ENCODE data around the gene CCDC177. TPM values are rescaled to one million over a fixed set of nuclear protein-coding genes. Genes with fewer than 3 reads are reported as not detected.

The CCDC177 gene
- not detected for total RNA-seq
- not detected for polyA plus RNA-seq
- not detected for total RNA-seq

DNA sequence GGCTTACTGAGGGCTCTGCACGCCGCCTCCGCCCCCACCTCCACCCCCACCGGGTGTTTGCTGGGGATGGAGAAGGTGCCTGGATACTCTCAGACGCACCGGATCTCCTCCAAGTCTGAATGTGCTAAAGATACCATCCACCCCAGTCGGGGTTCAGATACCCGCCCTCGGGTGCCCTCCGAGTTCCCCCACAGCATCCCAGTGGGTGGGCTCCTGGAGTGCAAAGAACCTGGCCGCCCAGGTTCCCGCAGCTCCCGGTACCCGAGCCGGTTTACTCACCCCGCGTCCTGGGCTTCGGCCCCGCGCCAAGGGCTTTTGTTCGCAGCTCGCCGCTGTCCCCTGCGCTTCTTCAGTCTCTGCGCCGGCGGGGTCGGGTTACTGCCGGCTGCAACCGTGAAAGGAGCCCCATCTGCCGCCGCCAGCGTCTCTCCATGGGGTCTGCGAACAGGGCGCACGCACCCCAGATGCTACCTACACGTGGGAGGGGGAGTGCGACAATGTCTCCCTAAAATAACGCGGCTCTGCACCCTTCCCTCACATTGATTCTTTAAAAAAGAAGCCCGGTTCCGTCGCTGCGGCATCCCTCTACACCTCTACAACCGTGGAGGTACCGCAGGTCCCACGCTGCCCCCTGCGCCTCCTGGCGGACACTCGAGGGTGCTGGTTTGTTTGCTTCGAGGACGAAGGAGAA lies at the start of gene CCDC177:
TSS of gene CCDC177 (minus strand) at position 609 of the 691 bp plus-strand sequence. CDS start 1,249 bp downstream, outside the sequence.
- Mint-ChIP-seq H3K27me3 (peaks cover 47 to 82% (median 48%) of the 10 kb centered on the region in 5 donors), H3K36me3 (no peaks in the 10 kb centered on the region), H3K27ac (peak within 1 kb of the TSS in 2 of 9 donors; percentile 32 to 36), H3K9me3 (peaks cover 0 to 1% (median 0%) of the 10 kb centered on the region in 11 donors), H3K4me3 (peak within 1 kb of the TSS; percentile 83 to 96 (median 87)), H3K4me1 (peaks cover 5 to 15% (median 12%) of the 10 kb centered on the region in 7 donors)
- no peaks in the 10 kb centered on the region for H3K9me3 ChIP-seq (ENCODE audit: control insufficient read depth in 2 of 3, low read length in 3 of 3)
- ChIA-PET POLR2A (interaction anchor here (0.7 kb wide), 3 partner anchors 64 to 1346 kb away, joined by 3 to 7 read pairs (median 7); no protein-coding TSS in a partner anchor), CTCF (interaction anchor here (0.6 to 1.2 kb wide), 6 partner anchors 11 to 428 kb away, joined by 3 to 12 read pairs (median 4); no protein-coding TSS in a partner anchor)
- peak; percentile 92 for ATAC-seq
- no peak within 1 kb of the TSS for H3K27ac ChIP-seq (ENCODE audit: low read depth, low read length)
- H3K27me3 ChIP-seq (ENCODE audit: control insufficient read depth in 2 of 2, insufficient read depth in 2 of 2, low read length in 2 of 2): peaks cover 0 to 6% of the 10 kb centered on the region in 2 donors
- H3K4me1 ChIP-seq (ENCODE audit: control insufficient read depth in 2 of 2, insufficient read depth in 2 of 2, low read length in 2 of 2): peaks cover 9 to 16% of the 10 kb centered on the region in 2 donors
- intact Hi-C loops (cut with micrococcal nuclease): loop anchor here (1.0 to 5.0 kb wide), 3 partner anchors 312 to 445 kb away; partner anchors contain the start of gene GALNT16 (in 1 of the 2)
- no peaks in the 10 kb centered on the region for H3K36me3 ChIP-seq (ENCODE audit: control insufficient read depth in 2 of 3, insufficient read depth in 3 of 3, low read length in 3 of 3)
- peak; percentile 42 to 73 (median 66) for DNase-seq
- H3K4me3 ChIP-seq (ENCODE audit: low read length): peak within 1 kb of the TSS; percentile 59

DNA sequence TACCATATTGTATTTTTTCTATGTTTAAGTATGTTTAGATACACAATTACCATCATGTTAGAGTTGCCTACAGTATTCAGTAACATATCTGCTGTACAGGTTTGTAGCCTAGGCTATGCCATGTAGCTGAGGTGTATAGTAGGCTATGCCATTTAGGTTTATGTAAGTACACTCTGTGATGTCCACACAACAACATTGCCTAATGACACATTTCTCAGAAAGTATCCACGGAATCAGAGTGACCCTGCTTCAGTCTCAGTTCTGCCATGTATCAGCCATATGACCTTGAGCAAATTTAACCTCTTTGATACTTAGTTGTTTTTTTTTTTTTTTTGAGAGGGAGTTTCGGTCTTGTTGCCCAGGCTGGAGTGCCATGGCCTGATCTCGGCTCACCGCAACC lies 49.5 kb upstream of the CCDC177 start:
- H3K9me3 ChIP-seq (ENCODE audit: control insufficient read depth in 2 of 3, low read length in 3 of 3): no peaks in the 10 kb centered on the region
- no peak overlapping the region for H3K4me3 ChIP-seq (ENCODE audit: low read length)
- peak overlapping the region in 7 of 10 donors; percentile 16 to 82 (median 33) for H3K4me3 Mint-ChIP-seq
- peak overlapping the region in 7 of 9 donors; percentile 39 to 97 (median 65) for H3K27ac Mint-ChIP-seq
- intact Hi-C loops (cut with micrococcal nuclease): loop anchor here (2.0 kb wide), 1 partner anchor 13 kb away; the partner anchor contains the start of gene SUSD6 (in 2 of the 2)
- peaks cover 72 to 97% (median 92%) of the 10 kb centered on the region in 7 donors for H3K4me1 Mint-ChIP-seq
- H3K27ac ChIP-seq (ENCODE audit: low read depth, low read length): no peak overlapping the region
- no peaks in the 10 kb centered on the region for H3K27me3 ChIP-seq (ENCODE audit: control insufficient read depth in 2 of 2, insufficient read depth in 2 of 2, low read length in 2 of 2)
- H3K27me3 Mint-ChIP-seq: no peaks in the 10 kb centered on the region
- ATAC-seq: no peak
- no peak for DNase-seq
- ChIA-PET POLR2A (interaction anchor here (1.3 to 3.5 kb wide), 4 partner anchors 9 to 145 kb away, joined by 4 to 39 read pairs (median 6); partner anchors contain the start of gene SUSD6), CTCF (interaction anchor here (0.8 to 1.9 kb wide), 3 partner anchors 12 to 39 kb away, joined by 3 to 9 read pairs (median 3); partner anchors contain the start of gene SUSD6)
- H3K36me3 Mint-ChIP-seq: peaks cover 0 to 17% (median 0%) of the 10 kb centered on the region in 5 donors
- H3K36me3 ChIP-seq (ENCODE audit: control insufficient read depth in 2 of 3, insufficient read depth in 3 of 3, low read length in 3 of 3): no peaks in the 10 kb centered on the region
- H3K4me1 ChIP-seq (ENCODE audit: control insufficient read depth in 2 of 2, insufficient read depth in 2 of 2, low read length in 2 of 2): peaks cover 56 to 81% of the 10 kb centered on the region in 2 donors
- H3K9me3 Mint-ChIP-seq: no peaks in the 10 kb centered on the region

DNA sequence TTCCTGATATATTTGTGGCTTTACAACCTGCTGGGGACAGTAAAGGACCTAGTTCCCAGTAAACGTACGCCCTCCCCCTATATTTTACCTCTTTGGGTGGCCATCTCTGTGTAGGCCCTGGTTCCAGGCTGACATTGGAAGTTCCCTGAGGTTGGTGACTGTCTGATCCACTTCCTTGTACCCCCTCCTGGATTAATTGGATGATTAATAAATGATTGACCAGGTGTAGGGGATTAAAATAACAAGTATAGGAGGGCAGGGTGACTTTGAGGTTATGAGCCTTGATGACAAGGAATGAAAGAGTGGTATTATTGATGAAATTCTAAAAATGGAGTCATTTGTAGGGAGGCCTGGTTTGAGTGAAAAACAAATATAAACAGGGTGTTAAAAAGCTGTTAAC lies 46.3 kb upstream of the CCDC177 start:
- Histone ChIP-seq H3K4me1 (ENCODE audit: control insufficient read depth in 2 of 2, insufficient read depth in 2 of 2, low read length in 2 of 2) (peaks cover 73 to 93% of the 10 kb centered on the region in 2 donors), H3K9me3 (ENCODE audit: control insufficient read depth in 2 of 3, low read length in 3 of 3) (no peaks in the 10 kb centered on the region), H3K27me3 (ENCODE audit: control insufficient read depth in 2 of 2, insufficient read depth in 2 of 2, low read length in 2 of 2) (no peaks in the 10 kb centered on the region), H3K4me3 (ENCODE audit: low read length) (no peak overlapping the region), H3K27ac (ENCODE audit: low read depth, low read length) (peak overlapping the region; percentile 24), H3K36me3 (ENCODE audit: control insufficient read depth in 2 of 3, insufficient read depth in 3 of 3, low read length in 3 of 3) (no peaks in the 10 kb centered on the region)
- Mint-ChIP-seq H3K36me3 (peaks cover 0 to 34% (median 0%) of the 10 kb centered on the region in 5 donors), H3K4me1 (peaks cover 77 to 99% (median 97%) of the 10 kb centered on the region in 7 donors), H3K27ac (peak overlapping the region; percentile 7 to 99 (median 95)), H3K9me3 (no peaks in the 10 kb centered on the region), H3K4me3 (peak overlapping the region in 6 of 10 donors; percentile 11 to 84 (median 30)), H3K27me3 (no peaks in the 10 kb centered on the region)
- DNase-seq: no peak
- POLR2A ChIA-PET: interaction anchor here (1.3 kb wide), 2 partner anchors 9 to 16 kb away, joined by 3 to 4 read pairs; no protein-coding TSS in a partner anchor
- CTCF ChIA-PET: interaction anchor here (0.8 kb wide), 1 partner anchor 9 kb away, joined by 4 read pairs; no protein-coding TSS in a partner anchor
- intact Hi-C loops (cut with micrococcal nuclease): no loop called here
- ATAC-seq: no peak

DNA sequence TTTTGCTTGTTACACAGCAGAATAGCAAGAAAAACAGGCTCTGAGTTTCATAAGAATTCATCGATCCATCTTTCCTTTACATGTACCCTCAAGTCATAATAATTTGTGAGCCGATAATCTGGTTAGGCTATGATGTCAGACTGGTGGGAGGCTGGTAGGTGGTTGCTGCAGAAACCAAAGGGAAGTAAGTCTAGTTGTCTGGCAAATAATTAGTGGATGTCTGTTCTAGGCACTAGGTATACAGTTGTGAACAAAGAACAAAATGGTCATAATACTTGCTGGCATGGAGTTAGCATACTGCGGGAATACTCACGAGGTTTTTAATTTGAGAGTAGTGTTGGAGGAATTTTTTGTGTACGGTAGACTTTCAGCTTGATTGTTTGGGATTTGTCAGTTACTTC lies 45.5 kb upstream of the CCDC177 start:
- H3K27ac Mint-ChIP-seq: peak overlapping the region; percentile 70 to 99 (median 95)
- ChIA-PET POLR2A (interaction anchor here (1.1 to 1.3 kb wide), 2 partner anchors 8 to 11 kb away, joined by 4 read pairs; no protein-coding TSS in a partner anchor), CTCF (no interaction called here)
- no peak overlapping the region for H3K4me3 ChIP-seq (ENCODE audit: low read length)
- H3K36me3 Mint-ChIP-seq: peaks cover 0 to 36% (median 0%) of the 10 kb centered on the region in 5 donors
- no peaks in the 10 kb centered on the region for H3K9me3 ChIP-seq (ENCODE audit: control insufficient read depth in 2 of 3, low read length in 3 of 3)
- H3K27me3 Mint-ChIP-seq: no peaks in the 10 kb centered on the region
- H3K4me1 Mint-ChIP-seq: peaks cover 78 to 99% (median 97%) of the 10 kb centered on the region in 7 donors
- no peaks in the 10 kb centered on the region for H3K36me3 ChIP-seq (ENCODE audit: control insufficient read depth in 2 of 3, insufficient read depth in 3 of 3, low read length in 3 of 3)
- no peak for DNase-seq
- no peaks in the 10 kb centered on the region for H3K27me3 ChIP-seq (ENCODE audit: control insufficient read depth in 2 of 2, insufficient read depth in 2 of 2, low read length in 2 of 2)
- peaks cover 74 to 93% of the 10 kb centered on the region in 2 donors for H3K4me1 ChIP-seq (ENCODE audit: control insufficient read depth in 2 of 2, insufficient read depth in 2 of 2, low read length in 2 of 2)
- peak overlapping the region; percentile 1 to 91 (median 42) for H3K4me3 Mint-ChIP-seq
- peak overlapping the region; percentile 24 for H3K27ac ChIP-seq (ENCODE audit: low read depth, low read length)
- no peaks in the 10 kb centered on the region for H3K9me3 Mint-ChIP-seq
- ATAC-seq: no peak
- intact Hi-C loops (cut with micrococcal nuclease): no loop called here

DNA sequence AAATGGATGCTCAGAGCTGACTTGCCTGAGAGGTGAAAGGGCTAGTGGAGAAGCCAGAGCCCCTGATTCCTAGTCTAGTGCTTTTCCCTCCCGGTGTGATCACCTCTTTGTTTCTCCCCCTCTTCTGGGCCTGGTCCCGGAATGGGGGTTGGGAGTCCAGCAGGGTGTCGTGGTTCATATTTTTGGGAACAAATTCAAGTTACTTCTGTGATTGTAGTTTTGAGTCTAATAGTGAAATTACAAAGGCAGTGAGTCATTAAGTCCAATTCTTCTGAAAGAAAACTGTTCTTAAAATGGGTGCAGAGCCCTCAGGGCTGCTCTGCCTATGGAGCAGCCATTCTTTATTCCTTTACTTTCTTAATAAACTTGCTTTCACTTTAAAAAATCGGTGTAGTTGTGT lies 44.3 kb upstream of the CCDC177 start:
- no peaks in the 10 kb centered on the region for H3K27me3 Mint-ChIP-seq
- intact Hi-C loops (cut with micrococcal nuclease): loop anchor here in 1 of 2 donors (10.0 kb wide), 2 partner anchors 644 to 1036 kb away; partner anchors contain the start of gene ACTN1

DNA sequence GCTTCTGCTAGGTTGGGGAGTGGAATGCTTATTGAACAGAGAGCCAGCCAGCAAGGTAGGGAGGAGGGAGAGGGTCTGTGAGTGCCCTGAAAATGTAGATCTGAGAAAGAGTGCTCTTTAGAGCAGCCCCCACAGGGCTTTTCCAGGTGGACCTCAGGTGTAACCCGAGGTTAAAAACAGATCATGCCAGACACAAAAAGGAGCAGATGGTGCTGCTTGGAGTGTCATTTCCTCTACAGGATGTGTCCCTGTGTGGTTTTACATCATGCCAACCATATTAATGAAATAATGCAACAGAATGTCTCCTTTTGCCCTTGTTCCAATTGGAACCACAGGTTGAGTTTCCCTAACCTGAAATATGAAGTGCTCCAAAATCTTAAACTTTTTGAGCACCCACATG lies 43.1 kb upstream of the CCDC177 start:
- intact Hi-C loops (cut with micrococcal nuclease): loop anchor here in 1 of 2 donors (10.0 kb wide), 2 partner anchors 643 to 1037 kb away; partner anchors contain the start of gene ACTN1
- peak overlapping the region; percentile 85 for H3K27ac ChIP-seq (ENCODE audit: low read depth, low read length)

More for the DNA sequence above, 44.3 kb upstream of the CCDC177 start:
- Mint-ChIP-seq H3K36me3 (peaks cover 0 to 40% (median 0%) of the 10 kb centered on the region in 5 donors), H3K27ac (peak overlapping the region; percentile 89 to 99 (median 97)), H3K9me3 (no peaks in the 10 kb centered on the region), H3K4me1 (peaks cover 81 to 99% (median 97%) of the 10 kb centered on the region in 7 donors), H3K4me3 (peak overlapping the region in 8 of 10 donors; percentile 16 to 92 (median 72))
- ATAC-seq (no peak), DNase-seq (no peak)
- Histone ChIP-seq H3K9me3 (ENCODE audit: control insufficient read depth in 2 of 3, low read length in 3 of 3) (no peaks in the 10 kb centered on the region), H3K4me3 (ENCODE audit: low read length) (no peak overlapping the region), H3K27me3 (ENCODE audit: control insufficient read depth in 2 of 2, insufficient read depth in 2 of 2, low read length in 2 of 2) (no peaks in the 10 kb centered on the region), H3K36me3 (ENCODE audit: control insufficient read depth in 2 of 3, insufficient read depth in 3 of 3, low read length in 3 of 3) (no peaks in the 10 kb centered on the region), H3K27ac (ENCODE audit: low read depth, low read length) (peak overlapping the region; percentile 85), H3K4me1 (ENCODE audit: control insufficient read depth in 2 of 2, insufficient read depth in 2 of 2, low read length in 2 of 2) (peaks cover 73 to 93% of the 10 kb centered on the region in 2 donors)
- POLR2A ChIA-PET: no interaction called here
- CTCF ChIA-PET: no interaction called here

More for the DNA sequence above, 43.1 kb upstream of the CCDC177 start:
- DNase-seq (no peak), ATAC-seq (no peak)
- Mint-ChIP-seq H3K4me3 (peak overlapping the region; percentile 32 to 97 (median 88)), H3K27ac (peak overlapping the region; percentile 95 to 99 (median 98)), H3K27me3 (no peaks in the 10 kb centered on the region), H3K9me3 (no peaks in the 10 kb centered on the region), H3K4me1 (peaks cover 88 to 100% (median 99%) of the 10 kb centered on the region in 7 donors), H3K36me3 (peaks cover 0 to 41% (median 0%) of the 10 kb centered on the region in 5 donors)
- Histone ChIP-seq H3K36me3 (ENCODE audit: control insufficient read depth in 2 of 3, insufficient read depth in 3 of 3, low read length in 3 of 3) (no peaks in the 10 kb centered on the region), H3K4me1 (ENCODE audit: control insufficient read depth in 2 of 2, insufficient read depth in 2 of 2, low read length in 2 of 2) (peaks cover 74 to 94% of the 10 kb centered on the region in 2 donors), H3K4me3 (ENCODE audit: low read length) (no peak overlapping the region), H3K27me3 (ENCODE audit: control insufficient read depth in 2 of 2, insufficient read depth in 2 of 2, low read length in 2 of 2) (no peaks in the 10 kb centered on the region), H3K9me3 (ENCODE audit: control insufficient read depth in 2 of 3, low read length in 3 of 3) (no peaks in the 10 kb centered on the region)
- POLR2A ChIA-PET: interaction anchor here (1.0 to 2.2 kb wide), 4 partner anchors 7 to 18 kb away, joined by 4 to 13 read pairs (median 7); no protein-coding TSS in a partner anchor
- CTCF ChIA-PET: no interaction called here

Measured in naive thymus-derived CD4-positive, alpha-beta T cell (primary cell).